Measurements from ENCODE around the gene MPPED1. TPM values are rescaled to one million over a fixed set of nuclear protein-coding genes. Genes with fewer than 3 reads are reported as not detected.

MPPED1 gene
- total RNA-seq, 3 donors from 2014 or later = 0.17 TPM; not detected in 2

DNA sequence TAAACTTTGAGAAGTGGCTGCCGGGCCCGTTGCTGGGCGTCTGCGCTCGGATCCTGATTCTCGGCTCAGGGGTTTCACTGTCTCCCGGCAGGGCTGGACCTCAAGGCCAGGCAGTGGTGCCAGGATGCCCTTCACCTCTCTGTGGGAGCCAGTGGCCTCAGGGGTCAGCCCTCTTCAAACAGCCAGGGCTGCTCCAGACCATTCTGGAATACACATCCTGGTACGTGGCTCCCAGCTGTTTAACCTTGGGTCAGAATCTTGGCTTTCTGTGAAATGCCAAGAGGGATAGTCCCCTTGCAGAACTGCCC lies 70.5 kb downstream of the MPPED1 start:
- TF ChIP-seq, protein P1, sequence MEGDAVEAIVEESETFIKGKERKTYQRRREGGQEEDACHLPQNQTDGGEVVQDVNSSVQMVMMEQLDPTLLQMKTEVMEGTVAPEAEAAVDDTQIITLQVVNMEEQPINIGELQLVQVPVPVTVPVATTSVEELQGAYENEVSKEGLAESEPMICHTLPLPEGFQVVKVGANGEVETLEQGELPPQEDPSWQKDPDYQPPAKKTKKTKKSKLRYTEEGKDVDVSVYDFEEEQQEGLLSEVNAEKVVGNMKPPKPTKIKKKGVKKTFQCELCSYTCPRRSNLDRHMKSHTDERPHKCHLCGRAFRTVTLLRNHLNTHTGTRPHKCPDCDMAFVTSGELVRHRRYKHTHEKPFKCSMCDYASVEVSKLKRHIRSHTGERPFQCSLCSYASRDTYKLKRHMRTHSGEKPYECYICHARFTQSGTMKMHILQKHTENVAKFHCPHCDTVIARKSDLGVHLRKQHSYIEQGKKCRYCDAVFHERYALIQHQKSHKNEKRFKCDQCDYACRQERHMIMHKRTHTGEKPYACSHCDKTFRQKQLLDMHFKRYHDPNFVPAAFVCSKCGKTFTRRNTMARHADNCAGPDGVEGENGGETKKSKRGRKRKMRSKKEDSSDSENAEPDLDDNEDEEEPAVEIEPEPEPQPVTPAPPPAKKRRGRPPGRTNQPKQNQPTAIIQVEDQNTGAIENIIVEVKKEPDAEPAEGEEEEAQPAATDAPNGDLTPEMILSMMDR (IDR thresholded peaks at IDR 0.05) = no peak
- H3K36me3 ChIP-seq (ENCODE audit: low read depth) = no peaks in the 10 kb centered on the region
- H3K4me1 ChIP-seq (ENCODE audit: low read depth) = no peaks in the 10 kb centered on the region
- DNase-seq (no peak), ATAC-seq (no peak)
- no peaks in the 10 kb centered on the region for H3K9me3 ChIP-seq
- no peak overlapping the region for H3K4me3 ChIP-seq
- intact Hi-C loops (cut with DNase I, micrococcal nuclease) = no loop called here

DNA sequence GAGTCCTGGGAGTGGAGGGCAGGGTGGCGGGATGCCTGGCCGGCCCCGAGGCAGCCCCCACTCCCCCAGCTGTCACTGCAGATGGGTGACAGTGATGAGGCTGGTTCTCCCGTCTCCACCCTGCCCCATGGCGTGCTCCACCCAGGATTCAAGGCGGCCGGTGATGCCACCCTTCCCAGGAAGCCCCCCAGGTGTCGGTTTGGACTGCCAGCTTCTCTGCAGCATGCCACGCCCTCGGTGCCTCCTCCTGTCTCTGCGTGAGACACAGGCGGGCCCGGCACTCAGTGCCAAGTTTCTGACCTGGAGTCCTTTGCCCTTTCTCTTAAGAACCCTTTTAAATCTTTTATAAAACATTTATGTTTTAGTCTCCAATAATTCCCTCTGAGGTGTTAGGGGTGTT lies 71.5 kb downstream of the MPPED1 start:
- ATAC-seq = no peak
- no peaks in the 10 kb centered on the region for H3K4me1 ChIP-seq (ENCODE audit: low read depth)
- DNase-seq = no peak
- TF ChIP-seq, protein P1 (IDR thresholded peaks at IDR 0.05) = no peak
- no peaks in the 10 kb centered on the region for H3K9me3 ChIP-seq
- no peak overlapping the region for H3K4me3 ChIP-seq
- no peaks in the 10 kb centered on the region for H3K36me3 ChIP-seq (ENCODE audit: low read depth)
- intact Hi-C loops (cut with DNase I, micrococcal nuclease) = no loop called here

DNA sequence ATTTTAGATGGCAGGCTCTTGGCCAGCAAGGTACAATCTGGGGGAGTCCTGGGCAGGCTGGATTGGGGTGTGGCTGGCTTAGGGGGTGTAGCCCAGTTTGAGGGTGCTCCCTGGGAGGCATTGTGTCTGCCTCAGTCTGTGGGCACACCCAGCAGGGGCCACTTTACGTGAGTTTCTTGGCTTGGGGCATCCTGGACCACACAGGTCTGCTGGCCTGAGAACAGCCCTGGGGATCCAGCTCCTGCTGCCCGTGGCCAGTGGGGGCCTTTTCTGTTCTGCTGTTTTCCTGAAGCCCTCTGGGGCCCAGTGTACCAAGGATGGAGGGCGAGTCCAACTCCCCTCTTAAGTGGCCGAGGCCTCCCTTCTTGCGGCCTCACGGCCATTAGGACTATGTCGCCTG lies 71.9 kb downstream of the MPPED1 start:
- no peaks in the 10 kb centered on the region for H3K4me1 ChIP-seq (ENCODE audit: low read depth)
- DNase-seq = no peak
- no peaks in the 10 kb centered on the region for H3K9me3 ChIP-seq
- TF ChIP-seq, protein P1 (IDR thresholded peaks at IDR 0.05) = no peak
- no peak overlapping the region for H3K4me3 ChIP-seq
- ATAC-seq = no peak
- H3K36me3 ChIP-seq (ENCODE audit: low read depth) = no peaks in the 10 kb centered on the region
- intact Hi-C loops (cut with DNase I, micrococcal nuclease) = no loop called here

DNA sequence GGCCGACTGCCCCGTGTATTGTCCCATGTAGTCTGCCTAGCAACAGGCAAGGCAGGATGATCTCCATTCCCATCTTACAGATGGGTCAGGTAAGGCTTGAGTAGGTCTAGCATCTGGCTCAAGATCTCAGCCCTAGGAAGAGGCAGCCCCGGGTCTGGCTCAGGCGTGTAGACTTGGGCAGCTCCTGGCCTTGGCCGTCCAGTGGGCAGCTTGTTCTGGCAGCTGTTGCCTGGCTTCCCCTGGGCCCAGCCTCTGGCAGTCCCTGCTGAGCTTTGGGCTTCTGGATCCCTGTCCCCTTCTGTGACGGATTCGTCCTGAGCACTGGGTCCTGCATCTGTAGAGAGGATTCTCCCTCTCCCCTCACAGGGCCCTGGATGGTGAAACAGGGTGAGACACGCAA lies 72.4 kb downstream of the MPPED1 start:
- intact Hi-C loops (cut with DNase I, micrococcal nuclease) = no loop called here
- DNase-seq (no peak), ATAC-seq (no peak)
- H3K36me3 ChIP-seq (ENCODE audit: low read depth) = no peaks in the 10 kb centered on the region
- no peaks in the 10 kb centered on the region for H3K4me1 ChIP-seq (ENCODE audit: low read depth)
- H3K9me3 ChIP-seq = no peaks in the 10 kb centered on the region
- no peak overlapping the region for H3K4me3 ChIP-seq
- TF ChIP-seq, protein P1 (IDR thresholded peaks at IDR 0.05) = no peak

DNA sequence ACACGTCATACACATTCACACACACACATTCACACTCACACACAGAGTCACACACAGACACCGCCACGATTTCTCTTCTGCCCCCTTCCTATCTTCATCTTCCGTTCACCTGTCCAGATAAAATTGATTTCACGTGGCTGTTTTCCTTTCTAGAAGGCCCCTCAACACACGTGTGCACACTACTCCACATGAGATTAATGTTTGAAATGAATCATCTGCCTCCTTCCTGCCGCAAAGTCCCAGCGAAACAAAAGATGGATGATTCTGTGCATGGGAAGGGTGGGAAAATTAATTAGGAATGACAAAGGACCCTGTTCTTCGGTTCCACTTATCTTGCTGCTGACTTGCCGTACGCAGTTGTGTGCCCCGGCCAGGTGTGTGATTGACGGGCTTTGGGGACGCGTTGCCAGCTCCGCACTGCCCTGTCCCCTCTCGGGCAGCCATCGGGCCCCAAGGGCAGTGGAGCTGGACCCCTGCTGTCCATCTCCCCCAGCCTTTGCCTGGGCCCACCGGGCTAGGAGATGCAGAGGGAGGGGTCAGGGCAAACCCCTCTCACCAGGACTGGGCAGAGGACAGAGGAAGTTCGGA lies 73.8 kb downstream of the MPPED1 start:
- Histone ChIP-seq H3K9me3 (no peaks in the 10 kb centered on the region), H3K4me1 (ENCODE audit: low read depth) (no peaks in the 10 kb centered on the region), H3K36me3 (ENCODE audit: low read depth) (no peaks in the 10 kb centered on the region), H3K4me3 (no peak overlapping the region)
- DNase-seq (no peak), ATAC-seq (no peak)
- intact Hi-C loops (cut with DNase I, micrococcal nuclease) = no loop called here
- TF ChIP-seq, protein P1 (IDR thresholded peaks at IDR 0.05) = no peak
